Vagina (tissue), 2 donors: ENCODE results near the gene MCCC2.

Source experiments
- POLR2AphosphoS5 ChIP-seq, 2 donors: sonication (generic); formaldehyde crosslinking; IDR thresholded peaks; one replicate each; pipeline ENCODE4 v1.9.0; 2017; ENCODE audit warnings: antibody characterized with exemption in 2 of 2, mild to moderate bottlenecking in 2 of 2, low read depth in 1 of 2; ENCODE audit not compliant: insufficient read depth in 1 of 2
- TF ChIP-seq, protein P1 (sequence below), 3 experiments: fragments of 450-650 bp in 2 of 3; fragments of 200-600 bp in 1 of 3; sonication (generic) in 1 of 3; IDR thresholded peaks; one replicate each; pipeline ENCODE4 v1.5.1; 2017 to 2019; ENCODE audit warnings: antibody characterized with exemption in 3 of 3, mild to moderate bottlenecking in 2 of 3, moderate library complexity in 2 of 3

DNA sequence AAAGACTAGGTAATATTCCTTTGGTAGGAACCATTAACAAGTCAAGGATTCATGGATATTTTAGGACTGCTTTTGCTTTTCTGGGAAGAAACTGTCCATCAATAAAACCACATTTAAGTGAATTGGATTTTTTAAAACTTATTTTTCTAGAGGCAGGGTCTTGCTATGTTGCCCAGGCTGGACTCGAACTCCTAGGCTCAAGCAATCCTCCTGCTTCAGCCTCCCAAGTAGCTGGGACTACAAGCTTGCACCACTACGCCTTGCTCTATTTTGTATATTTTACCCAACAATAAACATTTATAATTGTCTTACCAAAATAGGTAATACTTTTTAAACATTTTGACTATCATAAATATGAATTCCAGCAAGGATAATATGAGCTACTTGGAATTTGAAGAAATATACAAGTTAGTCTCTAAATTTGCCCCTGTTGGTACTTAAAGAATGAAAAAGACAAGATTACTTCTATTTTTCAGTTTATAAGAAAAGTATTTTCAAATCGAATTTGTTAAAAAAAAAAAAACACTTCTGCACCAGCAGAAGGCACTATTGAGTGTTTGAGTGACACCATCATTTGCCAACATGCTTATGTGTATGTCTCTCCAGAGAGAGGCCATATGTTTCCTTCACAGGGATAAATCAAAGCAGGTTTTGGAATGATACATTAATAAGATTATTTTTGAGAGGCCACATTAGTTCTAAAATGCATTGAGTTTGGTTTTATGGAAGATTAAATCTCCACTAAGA, 71.9 kb downstream of the MCCC2 start:
- TF ChIP-seq, protein P1, sequence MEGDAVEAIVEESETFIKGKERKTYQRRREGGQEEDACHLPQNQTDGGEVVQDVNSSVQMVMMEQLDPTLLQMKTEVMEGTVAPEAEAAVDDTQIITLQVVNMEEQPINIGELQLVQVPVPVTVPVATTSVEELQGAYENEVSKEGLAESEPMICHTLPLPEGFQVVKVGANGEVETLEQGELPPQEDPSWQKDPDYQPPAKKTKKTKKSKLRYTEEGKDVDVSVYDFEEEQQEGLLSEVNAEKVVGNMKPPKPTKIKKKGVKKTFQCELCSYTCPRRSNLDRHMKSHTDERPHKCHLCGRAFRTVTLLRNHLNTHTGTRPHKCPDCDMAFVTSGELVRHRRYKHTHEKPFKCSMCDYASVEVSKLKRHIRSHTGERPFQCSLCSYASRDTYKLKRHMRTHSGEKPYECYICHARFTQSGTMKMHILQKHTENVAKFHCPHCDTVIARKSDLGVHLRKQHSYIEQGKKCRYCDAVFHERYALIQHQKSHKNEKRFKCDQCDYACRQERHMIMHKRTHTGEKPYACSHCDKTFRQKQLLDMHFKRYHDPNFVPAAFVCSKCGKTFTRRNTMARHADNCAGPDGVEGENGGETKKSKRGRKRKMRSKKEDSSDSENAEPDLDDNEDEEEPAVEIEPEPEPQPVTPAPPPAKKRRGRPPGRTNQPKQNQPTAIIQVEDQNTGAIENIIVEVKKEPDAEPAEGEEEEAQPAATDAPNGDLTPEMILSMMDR (IDR thresholded peaks at IDR 0.05): no peak
- TF ChIP-seq POLR2AphosphoS5 (IDR thresholded peaks at IDR 0.05; ENCODE audit: insufficient read depth in 1 of 2, low read depth in 1 of 2): no peak
